Panc1 (cell line): ENCODE measurements around the gene NUP43. TPM values are rescaled to one million over a fixed set of nuclear protein-coding genes. Genes with fewer than 3 reads are reported as not detected.

Experiments used
- ATAC-seq: fragments of 200-7000 bp; cut with Tn5 transposase; 2 replicates; pipeline ENCODE4 v1.9.1; 2020; ENCODE audit warnings: mild to moderate bottlenecking, moderate library complexity
- BruUV-seq: library from RNA; stranded (reverse); fragments of 400-500 nt; replicated peaks from 2 replicates; lab custom pipeline; 2021; lab: Mats Ljungman, UMichigan
- CTCF ChIA-PET: fragments of 300-600 bp; sonication (Branson Sonifier 250); formaldehyde crosslinking; loops from one replicate; lab custom pipeline; 2022; ENCODE audit warnings: antibody characterized with exemption; lab: Charles Lee
- POLR2A ChIA-PET: fragments of 300-600 bp; sonication (Branson Sonifier 250); formaldehyde crosslinking; loops from one replicate; lab custom pipeline; 2022; ENCODE audit warnings: antibody characterized with exemption; lab: Charles Lee
- DNase-seq: peaks from one replicate; pipeline ENCODE4 v3.0.0-alpha.2; 2010; ENCODE audit warnings: low read depth, low spot score
- H3K27ac ChIP-seq: 2 replicates; pipeline ENCODE4 v1.5.1; 2011; ENCODE audit warnings: mild to moderate bottlenecking, low read length, inconsistent platforms
- H3K27me3 ChIP-seq: fragments of 200-500 bp; sonication (Bioruptor generic); 2 replicates; pipeline ENCODE4 v1.6.0; 2014; ENCODE audit warnings: low read length, inconsistent platforms; ENCODE audit not compliant: control insufficient read depth, insufficient read depth
- H3K36me3 ChIP-seq: fragments of 200-500 bp; sonication (Bioruptor generic); 2 replicates; pipeline ENCODE4 v1.5.1; 2014; ENCODE audit warnings: inconsistent platforms, mild to moderate bottlenecking, low read length, moderate library complexity; ENCODE audit not compliant: control insufficient read depth, insufficient read depth
- H3K4me1 ChIP-seq: 2 replicates; pipeline ENCODE4 v1.5.1; 2011; ENCODE audit warnings: inconsistent platforms, mild to moderate bottlenecking, low read length, moderate library complexity; ENCODE audit not compliant: control insufficient read depth, insufficient read depth
- H3K4me3 ChIP-seq, 2 experiments: 2 replicates each; pipeline ENCODE4 v1.5.1; 2011 to 2012; ENCODE audit warnings: low read depth in 2 of 2, low read length in 2 of 2, mild to moderate bottlenecking in 2 of 2, inconsistent platforms in 1 of 2, moderate library complexity in 1 of 2
- H3K9me3 ChIP-seq: fragments of 200-500 bp; sonication (Bioruptor generic); 2 replicates; pipeline ENCODE4 v1.5.1; 2014; ENCODE audit warnings: low read depth, mild to moderate bottlenecking, inconsistent platforms, low read length, moderate library complexity; ENCODE audit not compliant: control insufficient read depth, insufficient read depth
- POLR2AphosphoS5 ChIP-seq: IDR thresholded peaks from 2 replicates; pipeline ENCODE4 v1.6.1; 2012; ENCODE audit warnings: mild to moderate bottlenecking, low read depth, low read length, moderate library complexity
- SIN3A ChIP-seq: IDR thresholded peaks from 2 replicates; pipeline ENCODE4 v1.6.1; 2012; ENCODE audit warnings: low read depth, mild to moderate bottlenecking, low read length, moderate library complexity, borderline replicate concordance; ENCODE audit not compliant: insufficient read depth
- TCF7L2 ChIP-seq: IDR thresholded peaks from 2 replicates; pipeline ENCODE4 v1.6.1; 2011; ENCODE audit warnings: mild to moderate bottlenecking, low read depth, low read length, inconsistent platforms
- in situ Hi-C: cut with HindIII; loops from 2 replicates; pipeline ENCODE4 v1.10.0; 2016; ENCODE audit warnings: low sequenced_read_pairs, low pct_unique_long_range_greater_than_20kb
- intact Hi-C: fragments of 100-400 bp; cut with micrococcal nuclease; formaldehyde crosslinking; loops from one replicate; pipeline ENCODE4 v1.10.0; 2022; ENCODE audit not compliant: unreplicated experiment
- total RNA-seq: library from RNA; stranded (reverse); gene quantifications from one replicate; pipeline ENCODE4 v1.2.1, GENCODE V29; 2021; ENCODE audit not compliant: unreplicated experiment
- TF ChIP-seq, protein P1 (sequence below), 2 experiments: IDR thresholded peaks; 2 replicates each; pipeline ENCODE4 v1.6.1; 2011 to 2012; ENCODE audit warnings: low read depth in 2 of 2, control low read depth in 1 of 2, low read length in 1 of 2, mild to moderate bottlenecking in 1 of 2, moderate library complexity in 1 of 2; ENCODE audit not compliant: insufficient read depth in 1 of 2
- TF ChIP-seq, protein P2 (sequence below): fragments of 450-650 bp; IDR thresholded peaks from 2 replicates; pipeline ENCODE4 v1.5.1; 2017; ENCODE audit warnings: mild to moderate bottlenecking

Gene NUP43
- total RNA-seq, 1 experiment from 2014 or later = 53.6 TPM

DNA sequence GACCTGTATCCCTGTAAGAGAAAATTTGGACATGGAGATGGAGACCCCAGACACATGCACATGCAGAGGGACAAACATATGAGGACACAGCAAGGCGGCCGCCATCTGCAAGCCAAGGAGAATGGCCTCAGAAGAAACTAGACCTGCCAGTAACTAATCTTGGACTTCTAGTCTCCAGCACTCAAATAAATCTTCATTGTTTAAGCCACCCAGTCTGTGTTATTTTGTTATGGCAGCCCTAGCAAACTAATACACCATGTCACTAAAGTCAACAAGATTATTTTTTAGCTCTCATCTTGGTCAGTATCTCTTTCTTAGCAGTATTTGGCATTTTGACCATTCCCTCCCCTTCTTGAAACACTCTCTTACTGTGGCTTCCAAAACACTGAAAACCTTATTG lies 55.1 kb downstream of the NUP43 start:
- CTCF ChIA-PET = no interaction called here
- intact Hi-C loops (no loop called here), in situ Hi-C loops (no loop called here)
- TF ChIP-seq POLR2AphosphoS5 = no peak
- TF ChIP-seq, protein P1, sequence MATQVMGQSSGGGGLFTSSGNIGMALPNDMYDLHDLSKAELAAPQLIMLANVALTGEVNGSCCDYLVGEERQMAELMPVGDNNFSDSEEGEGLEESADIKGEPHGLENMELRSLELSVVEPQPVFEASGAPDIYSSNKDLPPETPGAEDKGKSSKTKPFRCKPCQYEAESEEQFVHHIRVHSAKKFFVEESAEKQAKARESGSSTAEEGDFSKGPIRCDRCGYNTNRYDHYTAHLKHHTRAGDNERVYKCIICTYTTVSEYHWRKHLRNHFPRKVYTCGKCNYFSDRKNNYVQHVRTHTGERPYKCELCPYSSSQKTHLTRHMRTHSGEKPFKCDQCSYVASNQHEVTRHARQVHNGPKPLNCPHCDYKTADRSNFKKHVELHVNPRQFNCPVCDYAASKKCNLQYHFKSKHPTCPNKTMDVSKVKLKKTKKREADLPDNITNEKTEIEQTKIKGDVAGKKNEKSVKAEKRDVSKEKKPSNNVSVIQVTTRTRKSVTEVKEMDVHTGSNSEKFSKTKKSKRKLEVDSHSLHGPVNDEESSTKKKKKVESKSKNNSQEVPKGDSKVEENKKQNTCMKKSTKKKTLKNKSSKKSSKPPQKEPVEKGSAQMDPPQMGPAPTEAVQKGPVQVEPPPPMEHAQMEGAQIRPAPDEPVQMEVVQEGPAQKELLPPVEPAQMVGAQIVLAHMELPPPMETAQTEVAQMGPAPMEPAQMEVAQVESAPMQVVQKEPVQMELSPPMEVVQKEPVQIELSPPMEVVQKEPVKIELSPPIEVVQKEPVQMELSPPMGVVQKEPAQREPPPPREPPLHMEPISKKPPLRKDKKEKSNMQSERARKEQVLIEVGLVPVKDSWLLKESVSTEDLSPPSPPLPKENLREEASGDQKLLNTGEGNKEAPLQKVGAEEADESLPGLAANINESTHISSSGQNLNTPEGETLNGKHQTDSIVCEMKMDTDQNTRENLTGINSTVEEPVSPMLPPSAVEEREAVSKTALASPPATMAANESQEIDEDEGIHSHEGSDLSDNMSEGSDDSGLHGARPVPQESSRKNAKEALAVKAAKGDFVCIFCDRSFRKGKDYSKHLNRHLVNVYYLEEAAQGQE (IDR thresholded peaks at IDR 0.05; ENCODE audit: insufficient read depth in 1 of 2, low read depth in 2 of 2, low read length in 1 of 2) = no peak
- TF ChIP-seq, protein P2, sequence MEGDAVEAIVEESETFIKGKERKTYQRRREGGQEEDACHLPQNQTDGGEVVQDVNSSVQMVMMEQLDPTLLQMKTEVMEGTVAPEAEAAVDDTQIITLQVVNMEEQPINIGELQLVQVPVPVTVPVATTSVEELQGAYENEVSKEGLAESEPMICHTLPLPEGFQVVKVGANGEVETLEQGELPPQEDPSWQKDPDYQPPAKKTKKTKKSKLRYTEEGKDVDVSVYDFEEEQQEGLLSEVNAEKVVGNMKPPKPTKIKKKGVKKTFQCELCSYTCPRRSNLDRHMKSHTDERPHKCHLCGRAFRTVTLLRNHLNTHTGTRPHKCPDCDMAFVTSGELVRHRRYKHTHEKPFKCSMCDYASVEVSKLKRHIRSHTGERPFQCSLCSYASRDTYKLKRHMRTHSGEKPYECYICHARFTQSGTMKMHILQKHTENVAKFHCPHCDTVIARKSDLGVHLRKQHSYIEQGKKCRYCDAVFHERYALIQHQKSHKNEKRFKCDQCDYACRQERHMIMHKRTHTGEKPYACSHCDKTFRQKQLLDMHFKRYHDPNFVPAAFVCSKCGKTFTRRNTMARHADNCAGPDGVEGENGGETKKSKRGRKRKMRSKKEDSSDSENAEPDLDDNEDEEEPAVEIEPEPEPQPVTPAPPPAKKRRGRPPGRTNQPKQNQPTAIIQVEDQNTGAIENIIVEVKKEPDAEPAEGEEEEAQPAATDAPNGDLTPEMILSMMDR = no peak
- no peak for TF ChIP-seq TCF7L2
- TF ChIP-seq SIN3A = no peak
- DNase-seq (no peak), ATAC-seq (no peak)
- no TSS peak for BruUV-seq
- peaks cover 7% of the 10 kb centered on the region for H3K36me3 ChIP-seq
- no peaks in the 10 kb centered on the region for H3K9me3 ChIP-seq
- H3K27ac ChIP-seq = no peak overlapping the region
- no peaks in the 10 kb centered on the region for H3K4me1 ChIP-seq
- H3K27me3 ChIP-seq = no peaks in the 10 kb centered on the region
- POLR2A ChIA-PET = no interaction called here
- H3K4me3 ChIP-seq = no peak overlapping the region

DNA sequence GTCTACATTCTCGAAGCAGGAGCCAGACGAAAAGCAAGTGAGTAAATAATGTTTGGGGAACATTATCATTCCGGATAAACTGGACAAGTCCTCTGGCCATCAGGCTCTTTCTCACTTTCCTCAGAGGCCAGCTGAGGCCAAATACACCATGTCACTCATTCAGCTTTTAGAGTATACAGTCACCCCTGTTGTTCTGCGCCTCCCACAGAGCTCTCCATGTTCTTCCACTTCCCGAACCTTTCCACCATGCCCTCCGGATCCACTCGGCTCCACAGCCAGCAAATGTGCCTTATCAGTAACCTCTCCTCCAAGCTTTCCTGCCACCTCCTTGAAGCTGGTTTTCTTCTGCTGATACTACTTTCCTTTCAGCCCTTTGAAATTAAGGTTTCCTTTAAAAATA lies 60.1 kb downstream of the NUP43 start:
- TF ChIP-seq, protein P1 (IDR thresholded peaks at IDR 0.05; ENCODE audit: insufficient read depth in 1 of 2, low read depth in 2 of 2, low read length in 1 of 2) = no peak
- TF ChIP-seq SIN3A = no peak
- TF ChIP-seq, protein P2 = no peak
- no peak for TF ChIP-seq TCF7L2
- TF ChIP-seq POLR2AphosphoS5 = no peak
- Histone ChIP-seq H3K27ac (no peak overlapping the region), H3K36me3 (peaks cover 12% of the 10 kb centered on the region), H3K4me1 (no peaks in the 10 kb centered on the region), H3K27me3 (no peaks in the 10 kb centered on the region), H3K4me3 (no peak overlapping the region), H3K9me3 (no peaks in the 10 kb centered on the region)
- POLR2A ChIA-PET = no interaction called here
- no TSS peak for BruUV-seq
- CTCF ChIA-PET = interaction anchor here (0.5 kb wide), 1 partner anchor 120 kb away, joined by 3 read pairs; the partner anchor contains the start of gene GINM1
- intact Hi-C loops = no loop called here
- ATAC-seq (no peak), DNase-seq (no peak)
- in situ Hi-C loops = no loop called here
